Activated CD8-positive, alpha-beta memory T cell treated with anti-CD3 and anti-CD28 coated beads for 24 hours (primary cell): ENCODE results near the gene PRSS33.

Experiments
- DNase-seq: peaks from one replicate; pipeline ENCODE4 v3.0.0-alpha.2; 2020

The PRSS33 gene, protein sequence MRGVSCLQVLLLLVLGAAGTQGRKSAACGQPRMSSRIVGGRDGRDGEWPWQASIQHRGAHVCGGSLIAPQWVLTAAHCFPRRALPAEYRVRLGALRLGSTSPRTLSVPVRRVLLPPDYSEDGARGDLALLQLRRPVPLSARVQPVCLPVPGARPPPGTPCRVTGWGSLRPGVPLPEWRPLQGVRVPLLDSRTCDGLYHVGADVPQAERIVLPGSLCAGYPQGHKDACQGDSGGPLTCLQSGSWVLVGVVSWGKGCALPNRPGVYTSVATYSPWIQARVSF

DNA sequence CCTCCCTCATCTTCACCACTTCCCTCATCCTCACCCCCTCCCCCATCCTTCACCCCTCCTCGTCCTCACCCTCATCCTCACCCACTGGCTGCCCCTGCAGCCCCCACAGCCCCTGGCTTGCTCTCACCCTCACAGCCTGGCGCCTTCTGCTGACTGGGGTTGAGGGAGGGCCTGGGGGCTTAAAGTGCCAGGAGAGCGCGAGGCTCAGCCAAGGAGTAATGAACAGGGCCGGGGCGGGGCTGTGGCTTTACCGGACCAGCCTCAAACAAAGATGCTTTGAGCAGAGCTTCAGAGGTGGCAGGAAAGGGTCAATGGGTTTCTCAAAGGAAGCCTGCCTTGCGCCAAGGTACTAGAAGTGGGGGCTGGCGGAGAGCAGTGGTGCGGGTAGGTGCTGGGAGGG is at the start of gene PRSS33:
Gene PRSS33 (minus strand): TSS at position 155 of the 400 bp plus-strand sequence. CDS start 1,013 bp downstream, outside the sequence.
- no peak for DNase-seq

DNA sequence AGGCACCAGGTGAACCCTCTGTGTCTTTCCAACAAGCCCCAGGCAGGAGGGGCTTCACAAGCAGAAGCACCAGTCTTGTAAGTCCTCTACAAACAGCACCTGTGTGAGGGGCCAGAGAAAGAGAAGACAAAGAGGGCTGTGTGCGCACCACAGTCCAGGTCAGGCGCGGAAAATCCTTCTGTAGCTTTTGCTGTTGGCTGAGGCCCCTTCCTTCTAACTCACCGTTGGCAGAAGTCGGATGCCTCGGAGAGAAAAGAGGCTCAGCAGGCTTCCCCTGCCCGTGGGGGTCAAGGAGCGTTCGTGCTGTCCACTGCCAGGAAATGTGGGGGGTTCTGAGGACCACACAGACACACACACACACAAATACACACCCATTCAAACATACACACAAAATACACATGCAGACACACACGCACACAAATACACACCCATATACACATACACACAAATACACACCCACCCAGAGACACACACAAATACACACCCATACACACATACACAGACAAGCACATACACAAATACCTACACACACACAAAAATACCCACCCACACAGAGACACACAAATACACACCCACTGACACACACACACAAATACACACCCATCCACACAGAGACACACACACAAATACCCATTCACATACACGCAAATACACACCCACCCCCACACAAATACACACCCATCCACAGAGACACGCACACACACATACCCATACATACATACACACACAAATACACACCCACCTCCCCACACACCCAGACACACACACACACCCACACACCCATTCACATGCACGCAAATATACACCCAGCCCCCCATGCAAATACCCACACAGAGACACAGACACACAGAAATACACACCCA is 49.5 kb upstream of the PRSS33 start:
- no peak for DNase-seq

DNA sequence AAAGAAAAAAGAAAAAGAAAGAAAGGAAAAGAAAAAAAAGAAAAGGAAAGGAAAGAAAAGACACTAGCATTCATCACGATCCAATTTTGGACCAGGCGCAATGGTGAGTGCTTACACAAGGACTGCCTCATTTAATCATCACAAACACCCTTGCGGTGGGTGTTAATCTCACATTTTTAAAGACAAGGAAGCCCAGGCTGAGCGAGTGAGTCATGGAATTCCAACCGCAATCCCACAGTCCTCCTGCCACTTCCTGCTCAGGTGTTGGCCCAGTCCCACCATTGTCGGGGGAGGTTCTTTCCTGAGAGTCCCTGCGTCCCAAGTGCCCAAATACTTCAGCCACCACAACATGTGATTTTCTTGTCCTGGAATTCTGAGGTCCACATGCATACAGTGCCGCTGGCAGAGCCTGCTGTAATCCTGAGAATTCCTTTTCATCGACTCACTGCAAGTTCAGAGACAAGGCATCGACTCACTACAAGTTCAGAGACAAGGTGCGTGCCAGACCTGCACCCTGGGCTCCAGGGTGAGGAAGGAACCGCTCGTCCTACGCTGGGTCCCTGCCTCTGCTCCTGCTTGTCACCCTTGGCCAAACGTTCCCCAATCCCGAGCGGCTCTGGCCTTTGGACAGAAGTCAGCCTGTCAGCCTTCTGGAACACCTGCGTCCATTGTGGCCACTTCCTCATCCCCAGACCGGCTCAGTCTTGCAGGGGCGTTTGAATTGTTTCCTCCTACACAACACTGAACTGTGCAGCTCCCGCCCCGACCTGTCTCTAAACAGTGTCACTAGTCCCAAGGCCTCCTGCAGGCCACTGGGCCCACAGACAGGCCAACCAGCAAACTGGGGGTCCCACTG is 48.5 kb upstream of the PRSS33 start:
- DNase-seq: no peak

DNA sequence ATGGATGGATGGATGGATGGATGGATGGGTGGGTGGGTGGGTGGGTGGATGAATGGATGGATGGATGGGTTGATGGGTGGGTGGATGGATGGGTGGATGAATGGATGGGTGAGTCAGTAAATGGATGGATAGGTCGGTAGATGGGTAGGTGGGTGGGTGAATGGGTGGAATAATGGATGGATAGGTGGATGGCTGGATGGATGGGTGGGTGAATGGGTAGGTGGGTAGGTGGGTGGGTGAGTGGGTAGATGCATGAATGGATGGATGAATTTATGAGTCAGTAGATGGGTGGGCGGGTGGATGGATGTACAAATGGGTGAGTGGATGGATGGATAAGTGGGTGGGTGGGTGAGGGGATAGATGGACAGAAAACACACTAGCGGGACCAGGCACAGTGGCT is 47.6 kb upstream of the PRSS33 start:
- DNase-seq: no peak

DNA sequence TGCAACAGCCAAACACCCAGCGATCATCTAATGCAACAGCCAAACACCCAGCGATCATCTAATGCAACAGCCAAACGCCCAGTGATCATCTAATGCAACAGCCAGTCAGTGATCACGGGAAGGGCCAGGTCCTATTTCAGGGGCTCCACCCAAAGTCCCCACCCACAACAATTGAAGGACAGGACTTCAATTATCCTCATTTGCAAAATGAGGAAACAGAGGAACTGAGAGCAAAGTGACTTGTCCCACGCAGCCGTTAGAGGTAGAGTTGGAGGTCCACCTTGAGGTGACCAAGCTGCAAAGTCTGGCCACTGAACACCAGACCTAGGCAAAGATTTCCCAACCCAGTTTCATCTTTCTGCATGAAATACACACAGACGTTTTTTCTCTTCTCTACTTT is 46.4 kb upstream of the PRSS33 start:
- no peak for DNase-seq

DNA sequence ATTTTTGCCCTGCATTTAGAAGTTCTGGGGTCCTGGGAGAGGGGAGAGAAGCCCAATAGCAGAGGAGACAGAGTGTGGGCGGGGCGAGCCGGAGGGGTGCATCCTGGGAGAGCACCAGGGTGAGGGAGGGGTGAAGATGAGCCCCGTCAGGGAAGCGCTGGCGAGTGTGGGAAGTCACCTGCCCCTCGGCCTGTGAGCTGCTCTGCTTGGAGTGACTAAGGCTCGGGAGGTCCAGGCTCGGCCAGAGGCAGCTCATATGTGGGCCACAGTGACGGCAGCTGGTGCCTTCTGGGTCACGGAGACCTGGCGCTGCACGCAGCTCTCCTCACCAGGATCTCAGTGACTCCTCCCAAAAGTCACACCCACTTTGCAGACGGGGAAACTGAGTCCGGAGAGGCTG is 43.8 kb upstream of the PRSS33 start:
- no peak for DNase-seq

DNA sequence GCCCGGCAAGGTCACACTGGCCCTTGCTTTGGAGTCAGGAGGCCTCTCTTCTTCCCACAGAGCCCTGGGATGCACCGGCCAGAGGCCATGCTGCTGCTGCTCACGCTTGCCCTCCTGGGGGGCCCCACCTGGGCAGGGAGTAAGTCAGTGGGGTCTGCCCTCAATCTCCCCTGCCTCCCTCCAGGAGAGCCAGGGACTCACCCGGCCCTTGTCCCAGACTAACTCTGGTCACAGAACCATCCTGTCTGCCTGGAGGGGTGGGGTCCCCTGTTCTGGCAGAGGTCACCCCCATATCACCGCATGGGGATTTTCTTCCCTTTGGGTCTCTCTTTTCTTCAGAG is 43.0 kb upstream of the PRSS33 start:
- no peak for DNase-seq

DNA sequence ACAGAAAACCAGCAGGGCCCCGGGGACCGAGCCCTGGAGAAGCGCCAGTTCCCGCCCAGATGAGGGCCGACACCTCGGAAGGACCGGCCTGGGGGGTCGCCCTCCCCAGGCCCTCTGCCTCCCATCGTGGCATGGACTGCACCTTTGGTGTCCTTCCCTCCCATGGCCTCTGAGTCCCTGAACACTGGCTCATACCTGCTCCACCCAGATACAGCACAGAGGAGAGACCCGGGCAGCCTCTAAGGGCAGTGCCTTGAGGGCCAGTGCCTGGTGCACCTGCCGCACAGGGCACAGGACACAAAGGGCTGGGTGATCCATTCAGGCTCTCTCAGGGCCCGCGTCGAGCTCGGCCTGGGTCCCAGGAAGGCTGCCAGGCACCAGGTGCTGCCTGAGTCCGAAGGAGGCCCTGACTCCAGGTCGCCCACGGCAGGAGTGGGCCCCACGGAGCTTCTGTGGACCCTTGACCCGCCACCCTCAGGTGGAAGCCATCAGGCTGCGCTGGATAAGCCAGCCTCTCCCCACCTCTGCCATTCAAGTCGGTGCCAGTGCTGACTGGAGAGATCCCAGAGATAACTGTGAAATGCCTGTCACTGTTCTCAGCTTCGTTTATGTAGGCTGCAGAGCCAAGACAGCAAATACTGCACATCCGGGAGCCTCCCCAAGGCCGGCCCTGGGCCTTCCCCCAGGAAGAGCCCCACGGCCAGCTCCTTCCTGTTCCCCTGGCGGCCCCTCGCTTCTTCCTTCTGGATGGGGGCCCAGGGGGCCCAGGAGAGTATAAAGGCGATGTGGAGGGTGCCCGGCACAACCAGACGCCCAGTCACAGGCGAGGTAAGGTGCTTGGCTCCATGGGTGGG is 42.4 kb upstream of the PRSS33 start, which contains the start of gene ZG16B:
Gene ZG16B (plus strand): TSS at position 803 of the 854 bp plus-strand sequence. CDS start 139 bp downstream, outside the sequence.
- DNase-seq: no peak

DNA sequence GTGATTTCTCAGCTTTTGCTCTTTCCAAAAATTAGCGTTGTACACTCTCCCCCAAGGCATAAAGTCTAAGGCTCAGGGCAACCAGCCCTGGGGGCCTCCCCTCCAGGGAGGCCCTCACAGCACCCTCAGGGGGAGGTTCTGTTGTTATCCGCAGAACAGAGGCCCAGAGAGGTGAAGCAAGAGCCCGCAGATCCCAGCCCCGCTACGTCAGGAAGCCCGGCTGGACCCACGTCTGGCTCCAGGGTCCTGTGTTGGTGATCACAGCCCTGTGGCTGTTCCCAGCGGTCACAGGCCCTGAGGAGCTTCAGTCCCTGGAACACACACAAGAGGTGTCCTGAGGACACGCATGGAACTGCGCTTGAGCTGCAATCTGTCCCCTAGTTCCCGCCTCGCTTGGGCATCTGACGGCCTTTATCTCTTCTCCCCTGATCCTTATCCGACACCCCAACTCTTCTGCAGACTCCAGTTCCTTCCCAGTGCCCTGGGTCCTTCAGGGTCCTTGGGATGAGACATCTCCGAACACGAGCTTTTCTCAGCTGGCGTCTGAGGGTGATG is 41.6 kb upstream of the PRSS33 start:
- no peak for DNase-seq

DNA sequence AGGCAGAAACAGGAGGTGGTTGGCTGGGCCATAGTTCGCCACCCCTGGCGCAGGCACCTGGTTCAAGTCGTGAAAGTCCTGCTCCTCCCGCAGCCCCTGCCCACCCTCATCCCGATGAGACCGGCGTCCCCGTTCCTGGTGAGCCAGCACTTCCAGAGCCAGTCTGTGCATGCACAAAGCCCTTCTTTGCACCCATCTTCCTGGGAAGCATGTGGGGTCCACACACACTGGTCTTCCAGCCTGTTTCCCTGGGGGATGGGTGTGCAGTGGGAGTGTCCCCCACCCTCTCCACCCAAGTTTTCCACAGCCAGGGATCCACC is 41.1 kb upstream of the PRSS33 start:
- DNase-seq: no peak

DNA sequence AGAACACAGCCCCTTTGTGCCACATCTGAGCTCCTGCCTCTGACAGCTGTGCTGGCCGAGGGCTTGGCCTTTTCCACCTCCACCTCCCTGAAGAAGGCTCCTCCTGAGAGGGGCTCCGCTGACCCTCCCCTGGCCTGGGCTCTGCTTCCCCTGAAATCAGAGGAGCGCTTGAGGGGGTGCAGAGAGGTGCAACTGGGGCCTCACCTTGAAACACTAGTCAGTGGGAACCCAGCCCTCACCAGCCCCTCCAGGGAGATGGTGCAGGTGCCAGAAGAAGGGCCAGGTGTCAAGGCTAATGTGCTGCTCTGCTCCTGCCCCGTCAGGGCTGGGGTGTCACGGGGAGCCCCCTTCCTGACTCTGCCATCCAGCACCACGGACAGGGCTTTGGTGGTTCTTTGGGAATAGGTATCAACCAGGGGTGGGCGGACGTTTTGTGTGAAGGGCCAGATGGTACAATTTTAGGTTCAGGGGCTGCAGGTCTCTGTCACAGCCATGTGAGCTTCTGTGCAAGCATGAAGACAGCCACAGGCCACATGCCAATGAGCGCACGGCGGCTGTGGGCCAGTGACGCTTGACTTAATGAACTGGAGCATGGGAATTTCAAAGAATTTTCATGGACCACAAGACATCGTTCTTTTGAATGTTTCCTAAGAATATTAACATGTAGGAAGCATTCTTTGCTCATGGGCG is 40.6 kb upstream of the PRSS33 start:
- no peak for DNase-seq

DNA sequence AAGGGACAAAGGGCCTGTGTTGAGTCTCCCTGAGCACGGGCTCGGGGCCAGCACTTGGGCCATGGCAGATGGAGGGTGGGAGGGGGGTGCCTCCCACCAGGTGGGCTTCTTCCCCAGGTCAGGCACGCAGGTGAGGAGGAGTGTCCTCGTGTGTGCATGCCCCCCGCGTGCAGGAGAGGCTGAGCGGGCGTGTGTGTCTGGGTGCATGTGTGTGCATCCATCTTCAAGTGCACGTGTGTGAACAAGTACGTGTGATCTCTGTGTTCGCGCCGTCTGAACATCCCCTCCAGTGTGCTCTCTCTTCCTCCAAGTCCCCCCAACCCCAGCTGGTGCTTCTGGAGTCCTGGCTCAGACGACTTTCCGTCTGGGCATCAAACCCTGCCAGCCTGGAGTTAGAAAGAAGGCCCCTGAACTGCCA is 40.0 kb upstream of the PRSS33 start:
- no peak for DNase-seq

DNA sequence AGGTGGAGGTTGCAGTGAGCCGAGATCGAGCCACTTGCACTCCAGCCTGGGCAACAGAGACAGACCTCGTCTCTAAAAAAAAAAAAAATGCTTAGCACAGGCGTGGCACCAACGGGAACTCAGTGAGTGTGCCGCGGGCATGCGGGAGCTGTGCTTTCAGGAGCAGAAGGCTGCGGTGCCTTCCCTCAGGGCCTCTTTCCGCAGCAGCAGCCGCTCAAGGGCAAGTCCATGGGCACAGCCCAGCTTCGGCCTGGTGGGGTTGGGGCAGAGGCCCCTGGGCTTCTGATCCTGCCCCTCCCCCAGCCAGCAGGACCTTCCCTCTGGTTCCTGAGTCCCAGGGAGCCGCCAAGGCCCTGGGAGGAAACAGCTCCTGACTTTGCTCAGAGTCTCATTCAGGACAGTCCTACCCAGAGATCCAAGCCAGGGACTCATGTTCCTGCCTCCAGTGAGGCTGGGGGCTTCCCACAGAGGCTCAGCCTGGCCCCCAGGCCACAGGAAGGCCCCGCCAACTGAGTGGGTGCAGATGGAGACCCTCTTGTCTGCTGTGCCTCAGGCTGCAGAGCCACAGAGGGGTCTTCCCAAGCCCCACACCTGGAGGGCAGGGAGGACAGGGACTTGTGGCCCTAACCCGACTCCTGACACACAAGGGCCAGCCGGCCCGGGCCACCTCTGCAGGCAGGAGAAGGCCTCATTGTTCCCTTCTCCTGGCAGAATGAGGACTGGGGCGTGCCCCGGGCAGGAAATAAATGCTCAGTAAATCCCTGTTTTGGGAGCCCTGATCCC is 39.4 kb upstream of the PRSS33 start:
- DNase-seq: no peak

DNA sequence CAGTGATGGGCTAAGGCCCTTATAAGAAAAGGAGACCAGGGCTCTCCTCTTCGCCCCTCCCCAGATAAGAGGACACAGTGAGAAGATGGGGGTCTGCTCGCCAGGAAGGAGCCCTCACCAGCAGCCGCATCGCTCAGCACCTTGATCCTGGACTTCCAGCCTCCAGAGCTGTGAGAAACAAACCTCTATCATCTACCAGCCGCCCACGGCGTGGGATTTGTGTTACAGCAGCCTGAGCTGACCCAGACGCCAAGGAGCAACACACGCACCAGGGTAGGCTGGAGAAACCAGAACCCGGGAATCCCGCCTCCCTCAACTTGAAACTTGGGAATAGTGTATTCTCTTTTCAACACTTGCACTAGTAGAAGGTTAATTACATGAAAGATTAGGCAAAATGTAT is 38.5 kb upstream of the PRSS33 start:
- no peak for DNase-seq

DNA sequence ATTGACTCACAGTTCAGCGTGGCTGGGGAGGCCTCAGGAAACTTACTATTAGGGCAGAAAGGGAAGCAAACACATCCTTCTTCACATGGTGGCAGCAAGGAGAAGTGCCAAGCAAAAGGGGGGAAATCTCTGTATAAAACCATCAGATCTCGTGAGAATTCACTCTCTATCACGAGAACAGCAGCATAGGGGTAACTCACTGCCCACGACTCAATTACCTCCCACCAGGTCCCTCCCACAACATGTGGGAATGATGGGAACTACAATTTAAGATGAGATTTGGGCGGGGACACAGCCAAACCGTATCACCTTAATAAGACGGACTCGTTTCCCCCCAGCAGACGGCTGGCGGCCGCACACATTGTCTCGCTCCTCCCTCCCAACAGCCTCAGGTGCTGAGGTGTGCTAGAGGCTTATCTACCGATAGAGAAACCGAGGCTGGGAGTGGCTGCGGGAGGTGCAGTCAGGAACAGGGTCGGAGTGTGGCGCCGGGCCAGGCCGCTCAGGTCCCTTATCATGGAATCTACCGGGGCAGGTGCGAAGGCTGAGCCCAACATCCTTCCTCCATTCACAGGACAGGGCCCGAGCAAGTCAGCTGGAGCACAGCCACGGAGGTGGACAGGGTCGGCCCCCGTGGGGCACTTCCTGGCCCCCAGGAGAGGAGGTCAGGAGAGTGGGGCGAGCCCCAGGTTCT is 37.8 kb upstream of the PRSS33 start:
- DNase-seq: no peak

DNA sequence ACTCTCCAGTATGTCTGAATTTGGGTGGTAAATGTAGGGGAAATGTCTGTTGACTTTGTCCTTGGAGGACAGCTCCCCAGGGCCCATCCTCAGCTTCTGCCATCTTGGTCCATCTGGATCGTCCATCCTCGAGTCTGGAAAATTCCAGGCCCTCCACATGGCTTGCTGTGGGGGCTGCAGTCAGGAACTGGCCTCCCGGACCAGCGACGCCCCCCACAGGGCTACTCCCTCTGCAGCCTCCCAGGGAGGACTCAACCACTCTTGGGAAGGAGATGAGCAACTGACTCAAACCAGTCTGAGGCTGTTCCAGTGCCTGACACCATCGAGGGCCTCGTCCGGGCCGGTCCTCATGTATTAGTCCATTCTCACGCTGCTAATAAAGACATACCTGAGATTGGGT is 37.3 kb upstream of the PRSS33 start:
- no peak for DNase-seq

DNA sequence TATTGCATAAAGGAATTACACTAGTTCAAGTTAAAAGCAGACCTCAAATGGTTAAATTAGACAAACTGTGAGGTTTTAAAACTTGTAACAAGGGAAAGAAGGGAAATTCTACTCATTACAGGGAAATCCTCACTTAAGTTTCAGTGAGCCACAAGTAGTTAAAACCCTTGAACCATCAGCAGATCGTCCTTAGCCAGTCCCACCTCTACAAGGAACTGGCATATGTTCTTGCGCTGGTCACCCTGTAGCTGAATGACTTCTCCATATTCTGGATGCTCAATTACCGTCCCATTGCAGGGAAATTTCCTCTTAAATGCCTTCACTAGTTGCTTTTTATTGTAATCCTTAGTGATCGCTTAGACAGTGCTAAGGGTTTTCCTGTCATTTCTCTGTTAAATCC is 35.1 kb upstream of the PRSS33 start:
- DNase-seq: no peak

DNA sequence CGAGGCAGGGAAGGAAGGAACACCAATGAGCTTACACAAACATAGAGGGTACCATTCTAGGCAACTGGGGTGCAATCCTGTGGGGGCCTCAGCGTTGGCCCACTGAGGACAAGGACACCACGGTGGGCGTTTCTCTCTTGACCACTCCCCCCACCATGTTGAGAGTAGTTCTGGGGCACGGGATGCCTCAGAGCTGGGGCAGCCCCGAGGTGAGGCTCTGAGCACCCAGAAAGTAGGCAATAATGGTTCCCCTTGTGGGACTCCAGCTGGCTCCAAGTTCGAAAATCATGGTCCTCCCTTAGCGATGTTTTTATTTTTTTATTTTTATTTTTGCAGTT is 34.8 kb upstream of the PRSS33 start:
- no peak for DNase-seq

DNA sequence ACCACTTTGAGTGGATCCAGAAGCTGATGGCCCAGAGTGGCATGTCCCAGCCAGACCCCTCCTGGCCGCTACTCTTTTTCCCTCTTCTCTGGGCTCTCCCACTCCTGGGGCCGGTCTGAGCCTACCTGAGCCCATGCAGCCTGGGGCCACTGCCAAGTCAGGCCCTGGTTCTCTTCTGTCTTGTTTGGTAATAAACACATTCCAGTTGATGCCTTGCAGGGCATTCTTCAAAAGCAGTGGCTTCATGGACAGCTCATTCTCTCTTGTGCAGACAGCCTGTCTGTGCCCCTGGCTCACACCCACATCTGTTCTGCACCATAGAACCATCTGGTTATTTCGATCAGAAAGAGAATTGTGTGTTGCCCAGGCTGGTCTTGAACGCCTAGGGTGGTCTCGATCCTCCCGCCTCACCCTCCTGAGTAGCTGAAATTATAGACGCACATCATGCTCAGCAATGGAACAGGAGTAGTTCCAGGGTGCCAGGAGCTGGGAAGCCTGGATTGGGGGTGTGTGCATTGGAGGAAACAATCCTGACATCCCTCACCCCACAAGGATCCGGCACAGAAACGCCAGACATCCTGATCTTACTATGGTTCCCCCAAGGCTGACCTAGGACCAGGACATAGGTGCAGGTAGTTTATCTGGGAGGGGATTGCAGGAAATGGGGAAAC is 34.3 kb upstream of the PRSS33 start:
- DNase-seq: no peak
